Osteoblast (primary cell): ENCODE measurements around the gene ARAF. TPM values are rescaled to one million over a fixed set of nuclear protein-coding genes. Genes with fewer than 3 reads are reported as not detected.

Experiments used
- DNase-seq: peaks from one replicate; pipeline ENCODE4 v3.0.0; 2011; ENCODE audit warnings: low spot score, mixed read lengths; ENCODE audit not compliant: insufficient read length; ENCODE audit errors: missing footprints
- H2AFZ ChIP-seq: 2 replicates; pipeline ENCODE4 v1.6.0; 2011; ENCODE audit warnings: mild to moderate bottlenecking, low read length
- H3K27ac ChIP-seq: 2 replicates; pipeline ENCODE4 v1.5.1; 2011; ENCODE audit warnings: mild to moderate bottlenecking, low read depth, low read length, moderate library complexity
- H3K27me3 ChIP-seq: 2 replicates; pipeline ENCODE4 v1.6.0; 2012; ENCODE audit warnings: mild to moderate bottlenecking, control low read depth, inconsistent platforms, low read length, moderate library complexity; ENCODE audit not compliant: insufficient read depth
- H3K36me3 ChIP-seq: 2 replicates; pipeline ENCODE4 v1.5.1; 2011; ENCODE audit warnings: mild to moderate bottlenecking, low read length, control low read depth, moderate library complexity; ENCODE audit not compliant: insufficient read depth
- H3K4me1 ChIP-seq: 2 replicates; pipeline ENCODE4 v1.5.1; 2011; ENCODE audit warnings: mild to moderate bottlenecking, low read length, control low read depth, moderate library complexity; ENCODE audit not compliant: insufficient read depth
- H3K4me2 ChIP-seq: 2 replicates; pipeline ENCODE4 v1.6.0; 2011; ENCODE audit warnings: mild to moderate bottlenecking, low read length; ENCODE audit not compliant: insufficient read depth
- H3K4me3 ChIP-seq: fragments of 200-600 bp; sonication (generic); 3 replicates; pipeline ENCODE4 v1.5.1; 2012; ENCODE audit warnings: mild to moderate bottlenecking, low read length, inconsistent platforms; ENCODE audit not compliant: insufficient read depth
- H3K79me2 ChIP-seq: 2 replicates; pipeline ENCODE4 v1.6.0; 2012; ENCODE audit warnings: mild to moderate bottlenecking, low read length, control low read depth, inconsistent platforms; ENCODE audit not compliant: insufficient read depth
- H3K9me3 ChIP-seq: 2 replicates; pipeline ENCODE4 v1.5.1; 2011; ENCODE audit warnings: low read depth, low read length, control low read depth
- H4K20me1 ChIP-seq: 2 replicates; pipeline ENCODE4 v1.6.0; 2012; ENCODE audit warnings: mild to moderate bottlenecking, low read length, control low read depth; ENCODE audit not compliant: insufficient read depth
- total RNA-seq: library from RNA; depleted of rRNA; stranded (reverse); fragments of >200 nt; gene quantifications from 2 replicates; pipeline ENCODE4 v1.2.3, GENCODE V29; 2012
- TF ChIP-seq, protein P1 (sequence below): IDR thresholded peaks from 2 replicates; pipeline ENCODE4 v1.5.1; 2011; ENCODE audit warnings: mild to moderate bottlenecking, low read depth, low read length, moderate library complexity; ENCODE audit errors: extremely low read depth

ARAF gene
- total RNA-seq, 1 donor, result 21.0 TPM

GRCh38 chrX:47611926-47612325, 50.9 kb downstream of the ARAF start:
- no peaks in the 10 kb centered on the region for H3K36me3 ChIP-seq
- H2AFZ ChIP-seq, result no peak overlapping the region
- H3K9me3 ChIP-seq, result no peaks in the 10 kb centered on the region
- H3K27me3 ChIP-seq, result peaks cover 4% of the 10 kb centered on the region
- TF ChIP-seq, protein P1, sequence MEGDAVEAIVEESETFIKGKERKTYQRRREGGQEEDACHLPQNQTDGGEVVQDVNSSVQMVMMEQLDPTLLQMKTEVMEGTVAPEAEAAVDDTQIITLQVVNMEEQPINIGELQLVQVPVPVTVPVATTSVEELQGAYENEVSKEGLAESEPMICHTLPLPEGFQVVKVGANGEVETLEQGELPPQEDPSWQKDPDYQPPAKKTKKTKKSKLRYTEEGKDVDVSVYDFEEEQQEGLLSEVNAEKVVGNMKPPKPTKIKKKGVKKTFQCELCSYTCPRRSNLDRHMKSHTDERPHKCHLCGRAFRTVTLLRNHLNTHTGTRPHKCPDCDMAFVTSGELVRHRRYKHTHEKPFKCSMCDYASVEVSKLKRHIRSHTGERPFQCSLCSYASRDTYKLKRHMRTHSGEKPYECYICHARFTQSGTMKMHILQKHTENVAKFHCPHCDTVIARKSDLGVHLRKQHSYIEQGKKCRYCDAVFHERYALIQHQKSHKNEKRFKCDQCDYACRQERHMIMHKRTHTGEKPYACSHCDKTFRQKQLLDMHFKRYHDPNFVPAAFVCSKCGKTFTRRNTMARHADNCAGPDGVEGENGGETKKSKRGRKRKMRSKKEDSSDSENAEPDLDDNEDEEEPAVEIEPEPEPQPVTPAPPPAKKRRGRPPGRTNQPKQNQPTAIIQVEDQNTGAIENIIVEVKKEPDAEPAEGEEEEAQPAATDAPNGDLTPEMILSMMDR, result no peak
- H3K4me1 ChIP-seq, result no peaks in the 10 kb centered on the region
- no peaks in the 10 kb centered on the region for H4K20me1 ChIP-seq
- H3K27ac ChIP-seq, result no peak overlapping the region
- no peak overlapping the region for H3K4me2 ChIP-seq
- DNase-seq, result no peak
- H3K4me3 ChIP-seq, result no peak overlapping the region
- H3K79me2 ChIP-seq, result no peaks in the 10 kb centered on the region

DNA sequence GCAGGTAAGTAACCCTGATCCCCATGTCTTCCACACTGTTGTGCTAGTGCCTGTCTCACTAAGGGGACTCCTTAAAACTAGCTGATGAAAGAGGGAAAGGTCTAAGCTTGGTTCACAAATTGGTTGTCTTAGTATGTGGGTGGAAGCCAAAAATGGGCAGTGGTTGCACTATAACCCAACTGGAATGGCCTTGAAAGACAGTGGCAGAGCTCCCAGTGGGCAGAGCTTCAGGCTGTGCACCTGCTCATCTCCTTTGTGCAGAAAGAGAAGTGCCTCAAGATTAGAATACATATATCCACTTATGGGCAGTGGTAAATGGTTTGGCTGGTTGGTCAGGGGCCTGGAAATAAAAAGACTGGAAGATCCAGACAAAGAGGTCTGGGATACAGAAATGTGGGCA, 51.4 kb downstream of the ARAF start:
- TF ChIP-seq, protein P1, result no peak
- H3K4me1 ChIP-seq, result no peaks in the 10 kb centered on the region
- H3K4me3 ChIP-seq, result no peak overlapping the region
- no peaks in the 10 kb centered on the region for H3K36me3 ChIP-seq
- H3K9me3 ChIP-seq, result no peaks in the 10 kb centered on the region
- peaks cover 5% of the 10 kb centered on the region for H3K27me3 ChIP-seq
- no peak overlapping the region for H2AFZ ChIP-seq
- no peaks in the 10 kb centered on the region for H4K20me1 ChIP-seq
- no peaks in the 10 kb centered on the region for H3K79me2 ChIP-seq
- H3K4me2 ChIP-seq, result no peak overlapping the region
- DNase-seq, result no peak
- H3K27ac ChIP-seq, result no peak overlapping the region

DNA sequence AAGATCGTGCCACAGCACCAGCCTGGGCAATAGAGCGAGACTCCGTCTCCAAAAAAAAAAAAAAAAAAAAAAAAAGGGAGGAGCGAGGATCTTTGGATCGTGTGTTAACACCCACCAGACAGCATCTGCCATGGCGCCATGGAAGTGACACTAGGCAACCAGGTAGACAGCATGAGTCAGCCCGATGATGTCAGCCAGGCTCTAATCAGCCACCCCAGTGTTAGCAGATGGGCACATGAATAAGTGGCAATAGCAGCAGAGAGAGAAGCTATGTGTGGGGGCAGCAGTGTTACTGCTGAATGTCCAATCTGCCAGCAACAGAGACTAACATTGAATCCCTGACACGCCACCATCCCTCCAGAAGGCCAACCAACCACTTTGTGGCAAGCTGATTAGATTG, 52.1 kb downstream of the ARAF start:
- no peaks in the 10 kb centered on the region for H3K4me1 ChIP-seq
- H3K4me2 ChIP-seq, result no peak overlapping the region
- no peak overlapping the region for H3K4me3 ChIP-seq
- TF ChIP-seq, protein P1, result no peak
- peaks cover 8% of the 10 kb centered on the region for H3K27me3 ChIP-seq
- H3K9me3 ChIP-seq, result no peaks in the 10 kb centered on the region
- no peak overlapping the region for H3K27ac ChIP-seq
- H4K20me1 ChIP-seq, result no peaks in the 10 kb centered on the region
- no peaks in the 10 kb centered on the region for H3K79me2 ChIP-seq
- DNase-seq, result no peak
- H3K36me3 ChIP-seq, result no peaks in the 10 kb centered on the region
- no peak overlapping the region for H2AFZ ChIP-seq

- Histone ChIP-seq H3K9me3 (no peaks in the 10 kb centered on the region), H2AFZ (no peak overlapping the region), H3K27ac (no peak overlapping the region), H3K4me1 (no peaks in the 10 kb centered on the region), H4K20me1 (no peaks in the 10 kb centered on the region), H3K79me2 (no peaks in the 10 kb centered on the region), H3K4me3 (no peak overlapping the region), H3K36me3 (no peaks in the 10 kb centered on the region), H3K4me2 (no peak overlapping the region), H3K27me3 (peaks cover 8% of the 10 kb centered on the region)
- TF ChIP-seq, protein P1, result no peak
- DNase-seq, result no peak
Measured at GRCh38 chrX:47614618-47615017, 53.6 kb downstream of the ARAF start.
